Activated naive CD8-positive, alpha-beta T cell treated with anti-CD3 and anti-CD28 coated beads for 36 hours (primary cell): ENCODE measurements around the gene RAB29. TPM values are rescaled to one million over a fixed set of nuclear protein-coding genes. Genes with fewer than 3 reads are reported as not detected.
"Not testable (repeated sequence)": the region's sequence is repeated elsewhere in the genome, so short reads cannot be mapped to it uniquely, and the experiment has no call there.

Experiments used
- DNase-seq: peaks from one replicate; pipeline ENCODE4 v3.0.0; 2021
- H3K27ac Mint-ChIP-seq: one replicate; pipeline ENCODE4 v1.8.0; 2022; ENCODE audit warnings: mild to moderate bottlenecking, moderate library complexity, mixed read lengths
- H3K27me3 Mint-ChIP-seq: one replicate; pipeline ENCODE4 v1.8.0; 2022; ENCODE audit warnings: mild to moderate bottlenecking, mixed read lengths
- H3K36me3 Mint-ChIP-seq: one replicate; pipeline ENCODE4 v1.8.0; 2021; ENCODE audit warnings: mild to moderate bottlenecking, mixed read lengths
- H3K4me1 Mint-ChIP-seq: one replicate; pipeline ENCODE4 v1.8.0; 2021; ENCODE audit warnings: mixed read lengths
- H3K4me3 Mint-ChIP-seq: one replicate; pipeline ENCODE4 v1.8.0; 2022; ENCODE audit warnings: mild to moderate bottlenecking, moderate library complexity, mixed read lengths
- H3K9me3 Mint-ChIP-seq: one replicate; pipeline ENCODE4 v1.8.0; 2022; ENCODE audit warnings: mixed read lengths
- total RNA-seq, 2 experiments: library from RNA; stranded (reverse); gene quantifications; one replicate each; pipeline ENCODE4 v1.2.3, GENCODE V29; 2021

The RAB29 gene
- 10 to 100 TPM; 31.0 to 31.7 TPM for total RNA-seq

GRCh38 chr1:205775015-205775716 lies at the start of gene RAB29:
RAB29 (minus strand) TSS chr1:205775482; CDS start chr1:205774956, 526 bp downstream.
- H3K4me3 Mint-ChIP-seq = peak within 1 kb of the TSS; percentile 90
- H3K27me3 Mint-ChIP-seq = no peaks in the 10 kb centered on the region
- peaks cover 19% of the 10 kb centered on the region for H3K36me3 Mint-ChIP-seq
- H3K4me1 Mint-ChIP-seq = peaks cover 50% of the 10 kb centered on the region
- H3K9me3 Mint-ChIP-seq = no peaks in the 10 kb centered on the region
- DNase-seq = peak; percentile 85
- peak within 1 kb of the TSS; percentile 89 for H3K27ac Mint-ChIP-seq

DNA sequence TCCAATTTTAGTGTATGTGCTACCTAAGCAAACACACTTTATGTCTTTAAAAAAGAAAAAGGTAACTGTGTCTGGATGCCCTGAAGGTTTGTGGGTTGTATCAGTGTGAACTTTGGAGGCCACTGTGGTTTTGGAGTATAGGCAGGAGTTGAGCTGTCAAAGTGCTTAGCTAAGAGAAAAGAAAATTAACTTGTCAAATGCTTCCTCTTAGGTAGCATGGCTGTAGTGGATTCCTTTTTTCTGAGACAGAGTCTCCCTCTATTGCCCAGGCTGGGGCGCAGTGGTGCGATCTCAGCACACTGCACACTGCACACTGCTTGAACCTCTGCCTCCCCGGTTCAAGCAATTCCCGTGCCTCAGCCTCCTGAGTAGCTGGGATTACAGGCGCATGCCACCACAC lies 48.9 kb upstream of the RAB29 start:
- no peak for DNase-seq
- no peaks in the 10 kb centered on the region for H3K27me3 Mint-ChIP-seq
- H3K27ac Mint-ChIP-seq = no peak overlapping the region
- H3K9me3 Mint-ChIP-seq = peaks cover 2% of the 10 kb centered on the region
- H3K4me3 Mint-ChIP-seq = no peak overlapping the region
- H3K4me1 Mint-ChIP-seq = peaks cover 11% of the 10 kb centered on the region
- H3K36me3 Mint-ChIP-seq = peaks cover 6% of the 10 kb centered on the region

DNA sequence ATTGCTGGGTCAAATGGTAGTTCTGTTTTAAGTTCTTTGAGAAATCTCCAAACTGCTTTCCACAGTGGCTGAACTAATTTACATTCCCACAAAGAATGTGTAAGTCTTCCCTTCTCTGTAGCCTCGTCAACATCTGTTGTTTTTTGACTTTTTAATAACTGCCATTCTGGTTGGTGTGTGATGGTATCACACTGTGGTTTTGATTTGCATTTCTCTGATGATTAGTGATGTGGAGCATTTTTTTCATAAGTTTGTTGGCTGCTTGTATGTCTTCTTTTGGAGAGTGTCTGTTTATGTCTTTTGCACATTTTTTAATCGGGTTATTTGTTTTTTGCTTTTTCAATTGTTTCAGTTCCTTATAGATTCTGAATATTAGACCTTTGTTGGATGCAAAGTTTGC lies 48.0 kb upstream of the RAB29 start:
- H3K36me3 Mint-ChIP-seq, H3K27me3 Mint-ChIP-seq, H3K27ac Mint-ChIP-seq, DNase-seq, H3K9me3 Mint-ChIP-seq, H3K4me3 Mint-ChIP-seq: not testable (repeated sequence)
- H3K4me1 Mint-ChIP-seq = peaks cover 14% of the 10 kb centered on the region

DNA sequence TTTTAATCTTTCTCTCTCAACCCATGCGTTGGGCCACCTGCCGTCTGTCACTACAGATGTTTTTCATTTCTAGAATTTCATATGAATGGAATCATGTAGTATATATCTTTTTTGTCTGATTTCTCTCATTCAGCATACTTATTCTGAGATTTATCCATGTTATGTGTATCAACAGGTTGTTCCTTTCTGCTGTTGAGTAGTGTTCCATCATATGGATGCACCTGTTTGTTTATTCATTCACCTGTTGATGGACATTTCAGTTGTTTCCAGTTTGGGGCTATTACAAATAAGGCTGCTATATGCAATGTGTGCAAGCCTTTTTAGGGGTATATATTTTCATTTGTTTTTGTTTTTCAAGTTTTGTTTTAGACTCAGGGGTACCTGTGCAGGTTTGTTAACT lies 47.1 kb upstream of the RAB29 start:
- Mint-ChIP-seq H3K4me1 (peaks cover 14% of the 10 kb centered on the region), H3K4me3 (no peak overlapping the region), H3K27me3 (no peaks in the 10 kb centered on the region), H3K36me3 (peaks cover 6% of the 10 kb centered on the region), H3K9me3 (peaks cover 2% of the 10 kb centered on the region), H3K27ac (no peak overlapping the region)
- DNase-seq = no peak

GRCh38 chr1:205817988-205818387 lies 42.7 kb upstream of the RAB29 start:
- no peak for DNase-seq
- Mint-ChIP-seq H3K4me1 (peaks cover 10% of the 10 kb centered on the region), H3K36me3 (no peaks in the 10 kb centered on the region), H3K4me3 (no peak overlapping the region), H3K27me3 (no peaks in the 10 kb centered on the region), H3K9me3 (no peaks in the 10 kb centered on the region), H3K27ac (no peak overlapping the region)

DNA sequence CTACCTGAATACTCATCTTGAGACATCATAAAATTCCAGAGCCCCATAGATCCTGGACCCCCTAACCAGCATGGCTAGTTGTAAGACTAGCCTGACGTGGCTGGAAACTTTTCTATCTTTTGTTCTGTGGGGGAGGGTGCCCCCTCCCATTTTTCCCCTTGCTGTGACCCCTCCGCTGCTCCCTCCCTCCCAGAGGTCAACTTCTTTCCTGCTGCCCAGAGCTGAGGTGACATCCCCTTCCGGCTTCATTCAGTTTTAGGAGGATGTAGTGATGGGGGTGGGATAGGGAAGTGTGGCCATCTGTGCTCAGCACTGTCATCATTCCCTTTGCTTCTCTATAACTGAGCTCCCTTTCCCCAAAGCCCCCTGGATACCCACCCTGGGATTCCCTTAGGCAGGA lies 42.1 kb upstream of the RAB29 start:
- Mint-ChIP-seq H3K27ac (no peak overlapping the region), H3K9me3 (no peaks in the 10 kb centered on the region), H3K27me3 (no peaks in the 10 kb centered on the region), H3K4me3 (no peak overlapping the region), H3K36me3 (no peaks in the 10 kb centered on the region), H3K4me1 (peaks cover 11% of the 10 kb centered on the region)
- DNase-seq = no peak

GRCh38 chr1:205813755-205814058 lies 38.4 kb upstream of the RAB29 start:
- DNase-seq = no peak
- Mint-ChIP-seq H3K27ac (peak overlapping the region; percentile 65), H3K27me3 (no peaks in the 10 kb centered on the region), H3K9me3 (no peaks in the 10 kb centered on the region), H3K4me1 (peaks cover 42% of the 10 kb centered on the region), H3K4me3 (peak overlapping the region; percentile 89), H3K36me3 (peaks cover 9% of the 10 kb centered on the region)

- Mint-ChIP-seq H3K36me3 (peaks cover 14% of the 10 kb centered on the region), H3K4me3 (peak within 1 kb of the TSS; percentile 89), H3K27me3 (no peaks in the 10 kb centered on the region), H3K4me1 (peaks cover 46% of the 10 kb centered on the region), H3K27ac (peak within 1 kb of the TSS; percentile 76), H3K9me3 (no peaks in the 10 kb centered on the region)
- DNase-seq = peak; percentile 85
These were observed 37.8 kb upstream of the RAB29 start, which contains the start of gene SLC41A1 for GRCh38 chr1:205812878-205813754. SLC41A1 (minus strand) TSS chr1:205813198; CDS start chr1:205810441, 2,757 bp downstream.

GRCh38 chr1:205812271-205812877 lies 37.1 kb upstream of the RAB29 start:
- H3K9me3 Mint-ChIP-seq = no peaks in the 10 kb centered on the region
- H3K27me3 Mint-ChIP-seq = no peaks in the 10 kb centered on the region
- peak overlapping the region; percentile 76 for H3K27ac Mint-ChIP-seq
- DNase-seq = peak; percentile 21
- H3K36me3 Mint-ChIP-seq = peaks cover 20% of the 10 kb centered on the region
- peak overlapping the region; percentile 88 for H3K4me3 Mint-ChIP-seq
- H3K4me1 Mint-ChIP-seq = peaks cover 47% of the 10 kb centered on the region

GRCh38 chr1:205811660-205812059 lies 36.4 kb upstream of the RAB29 start:
- Mint-ChIP-seq H3K4me3 (peak overlapping the region; percentile 88), H3K4me1 (peaks cover 54% of the 10 kb centered on the region), H3K27ac (peak overlapping the region; percentile 71), H3K27me3 (no peaks in the 10 kb centered on the region), H3K9me3 (no peaks in the 10 kb centered on the region), H3K36me3 (peaks cover 24% of the 10 kb centered on the region)
- DNase-seq = no peak

- DNase-seq = no peak
- Mint-ChIP-seq H3K36me3 (peaks cover 25% of the 10 kb centered on the region), H3K27ac (no peak overlapping the region), H3K9me3 (no peaks in the 10 kb centered on the region), H3K4me1 (peaks cover 64% of the 10 kb centered on the region), H3K27me3 (no peaks in the 10 kb centered on the region), H3K4me3 (no peak overlapping the region)
These were observed 35.3 kb upstream of the RAB29 start for GRCh38 chr1:205810448-205811157.

- Mint-ChIP-seq H3K4me1 (peaks cover 70% of the 10 kb centered on the region), H3K9me3 (no peaks in the 10 kb centered on the region), H3K36me3 (peaks cover 25% of the 10 kb centered on the region), H3K4me3 (no peak overlapping the region), H3K27me3 (no peaks in the 10 kb centered on the region), H3K27ac (no peak overlapping the region)
- DNase-seq = no peak
These were observed 34.7 kb upstream of the RAB29 start for GRCh38 chr1:205809942-205810345.

DNA sequence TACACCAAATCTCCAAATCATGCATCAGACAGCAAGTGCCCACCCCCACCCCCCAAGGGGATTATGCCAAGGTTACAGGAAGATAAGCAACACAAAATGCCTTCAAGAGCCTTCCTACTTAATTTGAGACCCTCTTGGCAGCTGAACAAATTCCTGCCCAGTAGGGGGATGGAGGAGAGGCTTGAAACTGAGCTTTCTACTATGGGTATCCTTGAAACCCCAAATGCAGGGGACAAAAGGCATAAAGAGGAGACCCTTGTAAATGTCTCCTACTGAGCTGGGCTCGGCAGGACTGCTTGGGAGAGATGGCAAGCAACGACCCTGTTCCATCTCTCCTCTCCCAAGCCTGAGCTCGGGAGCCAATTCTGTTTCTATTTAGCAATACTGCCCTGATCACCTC lies 34.2 kb upstream of the RAB29 start:
- H3K36me3 Mint-ChIP-seq = peaks cover 26% of the 10 kb centered on the region
- no peak overlapping the region for H3K27ac Mint-ChIP-seq
- H3K9me3 Mint-ChIP-seq = no peaks in the 10 kb centered on the region
- no peak overlapping the region for H3K4me3 Mint-ChIP-seq
- peaks cover 75% of the 10 kb centered on the region for H3K4me1 Mint-ChIP-seq
- H3K27me3 Mint-ChIP-seq = no peaks in the 10 kb centered on the region
- DNase-seq = no peak

GRCh38 chr1:205805082-205805711 lies 29.9 kb upstream of the RAB29 start:
- Mint-ChIP-seq H3K27me3 (no peaks in the 10 kb centered on the region), H3K4me1 (peaks cover 52% of the 10 kb centered on the region), H3K27ac (peak overlapping the region; percentile 85), H3K9me3 (no peaks in the 10 kb centered on the region), H3K4me3 (peak overlapping the region; percentile 61), H3K36me3 (peaks cover 26% of the 10 kb centered on the region)
- peak; percentile 67 for DNase-seq
